ENCODE results near the gene MEF2B.

Gene MEF2B

DNA sequence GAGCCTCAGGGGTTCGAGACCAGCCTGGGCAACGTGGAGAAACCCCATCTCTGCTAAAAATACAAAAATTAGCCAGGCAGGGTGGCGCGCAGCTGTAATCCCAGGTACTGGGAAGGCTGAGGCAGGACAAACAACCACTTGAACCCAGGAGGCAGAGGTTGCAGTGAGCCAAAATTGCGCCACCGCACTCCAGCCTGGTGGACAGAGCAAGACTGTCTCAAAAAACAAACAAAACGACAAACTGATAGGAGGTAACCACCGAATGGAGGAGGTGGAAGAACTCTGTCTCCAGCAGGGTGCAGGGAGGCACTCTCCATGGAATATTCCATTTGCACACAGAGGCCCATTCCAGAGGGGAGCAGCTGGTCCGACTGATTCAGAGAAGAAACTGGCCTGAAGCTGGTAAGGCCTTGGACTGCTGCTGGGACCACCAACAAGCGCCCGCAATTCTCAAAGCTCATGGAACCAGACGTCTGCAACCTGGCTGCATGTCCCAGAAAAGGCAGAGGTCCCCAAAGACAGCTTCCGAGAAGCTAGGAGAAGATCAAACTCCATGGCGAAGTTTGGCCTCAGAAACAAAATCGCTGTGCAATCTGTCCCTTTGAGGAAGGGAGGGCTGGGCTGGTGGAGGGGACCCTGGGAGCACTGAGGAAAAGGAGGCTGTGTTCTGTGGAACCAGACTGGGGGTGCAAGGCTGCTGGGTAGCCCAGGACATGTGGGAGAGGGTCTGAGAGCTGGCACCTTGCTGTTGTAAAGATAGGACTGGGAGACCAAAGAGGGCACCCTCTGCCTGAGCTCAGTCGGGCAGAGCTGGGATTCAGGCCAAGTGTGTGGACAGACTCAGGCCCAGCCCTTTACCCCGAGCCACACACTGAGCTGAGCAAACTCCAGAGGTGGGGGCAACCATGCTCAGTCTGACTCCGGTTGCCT is 71.1 kb downstream of the MEF2B start:
- DNase-seq (ENCODE audit: low read depth), result no peak

DNA sequence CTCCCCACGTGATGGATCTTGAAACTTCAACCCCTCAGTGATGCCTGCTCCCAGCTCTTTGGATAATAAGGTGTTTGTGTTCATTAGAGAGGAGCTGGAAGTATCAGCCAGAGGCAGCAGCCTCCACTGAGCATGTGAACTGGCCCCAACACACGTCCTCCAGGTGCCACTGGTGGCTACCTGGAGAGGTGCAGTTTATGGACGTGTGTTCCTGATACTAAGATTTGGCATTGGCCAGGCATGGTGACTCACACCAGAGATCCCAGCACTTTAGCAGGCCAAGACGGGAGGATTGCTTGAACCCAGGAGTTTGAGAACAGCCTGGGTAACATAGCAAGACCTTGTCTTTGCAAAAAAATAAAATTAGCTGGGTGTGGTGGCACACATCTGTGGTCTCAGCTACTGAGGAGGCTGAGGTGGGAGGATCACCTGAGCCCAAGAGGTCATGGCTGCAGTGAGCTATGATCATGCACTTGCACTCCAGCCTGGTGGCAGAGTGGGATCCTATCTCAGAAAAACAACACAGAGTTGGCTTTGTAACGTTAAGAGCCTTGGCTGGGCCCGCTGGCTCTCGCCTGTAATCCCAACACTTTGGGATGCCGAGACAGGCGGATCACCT is 71.9 kb downstream of the MEF2B start:
- no peak for DNase-seq (ENCODE audit: low read depth)

DNA sequence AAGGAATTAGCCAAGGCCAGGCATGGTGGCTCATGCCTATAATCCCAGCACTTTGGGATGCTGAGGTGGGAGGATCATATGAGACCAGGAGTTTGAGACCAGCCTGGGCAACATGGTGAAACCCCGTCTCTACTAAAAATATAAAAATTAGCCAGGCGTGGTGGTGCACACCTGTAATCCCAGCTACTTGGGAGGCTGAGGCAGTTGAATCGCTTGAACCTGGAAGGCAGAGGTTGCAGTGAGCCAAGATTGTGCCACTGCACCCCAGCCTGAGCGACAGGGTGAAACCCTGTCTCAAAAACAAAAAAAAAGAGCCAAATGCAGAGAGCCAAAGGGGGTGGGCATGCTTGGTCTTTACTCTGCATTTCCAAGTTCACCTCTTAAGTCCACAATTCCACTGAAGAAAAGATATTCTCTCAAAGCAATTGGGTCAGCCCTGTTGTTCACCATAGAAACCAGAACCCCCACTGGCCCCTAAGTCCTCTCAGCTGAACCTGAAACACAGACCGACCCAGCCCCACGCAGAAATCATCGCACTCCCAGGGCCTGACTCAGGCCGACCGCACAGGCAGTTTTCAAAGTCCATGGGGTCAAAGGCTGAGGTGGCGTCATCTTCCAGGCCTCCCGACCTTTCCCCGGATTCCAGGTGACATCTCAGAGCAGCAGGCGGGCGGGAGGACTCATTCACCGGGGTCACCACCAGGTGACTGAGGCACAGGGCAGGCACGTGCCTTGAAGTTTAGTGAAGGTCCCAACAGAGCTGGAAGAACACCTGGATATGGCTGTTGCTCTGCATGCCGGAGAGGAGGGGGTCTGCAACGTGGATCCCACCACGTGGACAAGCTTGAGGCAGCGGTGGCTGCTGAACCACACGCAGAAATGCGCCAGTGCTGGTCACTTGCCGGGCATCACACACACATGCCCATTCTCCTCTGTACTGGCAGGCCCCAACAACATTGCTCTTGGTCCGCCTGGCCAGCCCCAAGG is 73.1 kb downstream of the MEF2B start:
- no peak for DNase-seq (ENCODE audit: low read depth)

DNA sequence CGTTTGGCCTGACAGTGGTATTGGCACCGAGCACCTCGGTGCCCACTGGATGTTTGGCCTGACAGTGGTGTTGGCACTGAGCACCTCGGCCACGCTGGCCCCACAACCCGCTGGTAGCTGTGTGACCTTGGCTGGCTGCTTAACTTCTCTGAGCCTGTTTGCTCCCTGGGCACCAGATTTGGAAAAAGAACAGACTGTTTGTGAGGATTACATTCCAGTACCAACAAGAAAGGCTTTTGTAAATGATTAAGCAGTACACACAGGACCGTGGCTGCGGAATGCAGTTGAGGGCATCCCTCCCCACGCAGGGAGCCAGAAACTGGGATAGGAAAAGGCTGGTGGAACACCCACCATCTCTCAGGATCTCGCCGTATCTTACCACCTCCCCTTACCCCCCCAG is 74.4 kb downstream of the MEF2B start:
- no peak for DNase-seq (ENCODE audit: low read depth)

Measured in GM04504 (cell line).